Esophagus squamous epithelium (tissue), 4 donors: ENCODE data around the gene MYO6.

ENCODE experiments used
- POLR2A ChIP-seq, 4 donors: fragments of 450-650 bp; IDR thresholded peaks; one replicate each; pipeline ENCODE4 v1.6.1; 2017; ENCODE audit warnings: antibody characterized with exemption in 4 of 4, mild to moderate bottlenecking in 4 of 4, moderate library complexity in 3 of 4
- TF ChIP-seq, protein P1 (sequence below), 6 experiments: fragments of 450-650 bp in 4 of 6; fragments of 200-600 bp in 2 of 6; sonication (generic) in 2 of 6; IDR thresholded peaks; one replicate each; pipeline ENCODE4 v1.5.1; 2016 to 2019; ENCODE audit warnings: antibody characterized with exemption in 6 of 6, mild to moderate bottlenecking in 4 of 6, moderate library complexity in 4 of 6

DNA sequence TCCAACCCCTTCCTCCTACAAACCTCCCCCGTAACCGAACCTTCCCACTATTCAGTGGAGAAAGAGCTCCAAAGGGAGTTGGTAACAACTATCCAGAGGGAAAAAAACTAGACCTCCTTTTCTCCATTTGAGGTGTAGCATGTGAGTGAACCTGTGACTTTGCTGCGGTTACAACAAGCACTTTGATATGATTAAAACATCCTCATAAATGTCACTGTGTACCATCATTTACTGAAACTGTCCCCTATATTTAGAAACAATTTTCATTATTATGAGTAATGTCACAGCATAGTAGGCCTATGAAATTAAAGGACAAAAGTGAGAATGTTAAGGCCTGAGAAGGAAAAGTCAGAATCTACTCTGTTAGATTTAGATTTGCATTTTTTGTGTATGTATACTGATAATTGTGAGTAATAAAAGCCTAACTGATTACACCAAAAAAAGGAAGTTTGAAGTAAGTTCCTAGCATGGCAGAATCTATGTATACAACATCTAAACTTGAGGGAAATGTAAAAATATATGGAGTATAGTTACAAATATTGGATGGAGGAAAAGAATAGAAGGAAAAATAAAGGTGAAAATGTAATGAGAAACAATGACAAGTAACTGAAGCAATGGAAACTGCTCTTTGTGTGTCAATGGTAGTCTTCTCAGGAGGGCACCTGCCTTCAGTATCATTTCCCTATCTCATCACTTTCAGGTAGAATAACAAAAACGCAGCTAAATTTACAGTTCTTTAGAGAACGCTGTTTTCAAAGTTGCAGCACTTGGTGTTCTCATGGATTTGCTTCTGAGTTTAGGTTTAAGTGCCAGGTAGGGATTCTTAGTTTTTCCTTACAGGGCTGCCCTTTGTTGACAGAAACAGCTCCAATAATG, 177.5 kb downstream of the MYO6 start:
- TF ChIP-seq, protein P1, sequence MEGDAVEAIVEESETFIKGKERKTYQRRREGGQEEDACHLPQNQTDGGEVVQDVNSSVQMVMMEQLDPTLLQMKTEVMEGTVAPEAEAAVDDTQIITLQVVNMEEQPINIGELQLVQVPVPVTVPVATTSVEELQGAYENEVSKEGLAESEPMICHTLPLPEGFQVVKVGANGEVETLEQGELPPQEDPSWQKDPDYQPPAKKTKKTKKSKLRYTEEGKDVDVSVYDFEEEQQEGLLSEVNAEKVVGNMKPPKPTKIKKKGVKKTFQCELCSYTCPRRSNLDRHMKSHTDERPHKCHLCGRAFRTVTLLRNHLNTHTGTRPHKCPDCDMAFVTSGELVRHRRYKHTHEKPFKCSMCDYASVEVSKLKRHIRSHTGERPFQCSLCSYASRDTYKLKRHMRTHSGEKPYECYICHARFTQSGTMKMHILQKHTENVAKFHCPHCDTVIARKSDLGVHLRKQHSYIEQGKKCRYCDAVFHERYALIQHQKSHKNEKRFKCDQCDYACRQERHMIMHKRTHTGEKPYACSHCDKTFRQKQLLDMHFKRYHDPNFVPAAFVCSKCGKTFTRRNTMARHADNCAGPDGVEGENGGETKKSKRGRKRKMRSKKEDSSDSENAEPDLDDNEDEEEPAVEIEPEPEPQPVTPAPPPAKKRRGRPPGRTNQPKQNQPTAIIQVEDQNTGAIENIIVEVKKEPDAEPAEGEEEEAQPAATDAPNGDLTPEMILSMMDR (IDR thresholded peaks at IDR 0.05), result no peak
- TF ChIP-seq POLR2A (IDR thresholded peaks at IDR 0.05), result no peak
